GM20431 (cell line): ENCODE data around the gene SERPINE2.

Experiments used
- in situ Hi-C: fragments of 300-500 bp; cut with MseI, MboI; formaldehyde crosslinking; loops from one replicate; pipeline ENCODE4 v1.15.0; 2020; ENCODE audit warnings: low sequenced_read_pairs; ENCODE audit not compliant: unreplicated experiment

SERPINE2 gene

GRCh38 chr2:224055101-224055500 lies 16.0 kb upstream of the SERPINE2 start:
- in situ Hi-C loops = no loop called here

- in situ Hi-C loops = no loop called here
These were observed 7.7 kb upstream of the SERPINE2 start for GRCh38 chr2:224046752-224047151.

GRCh38 chr2:224042191-224042696 lies 3.2 kb upstream of the SERPINE2 start:
- in situ Hi-C loops = no loop called here

GRCh38 chr2:224041554-224041953 lies 2.5 kb upstream of the SERPINE2 start:
- in situ Hi-C loops = no loop called here

GRCh38 chr2:224040753-224041152 lies 1.7 kb upstream of the SERPINE2 start:
- in situ Hi-C loops = no loop called here

- in situ Hi-C loops = no loop called here
These were observed 819 bp upstream of the SERPINE2 start for GRCh38 chr2:224039770-224040440.

GRCh38 chr2:224038830-224039079 lies 331 bp downstream of the SERPINE2 start:
- in situ Hi-C loops = no loop called here

GRCh38 chr2:224038049-224038829 lies 847 bp downstream of the SERPINE2 start:
- in situ Hi-C loops = no loop called here

- in situ Hi-C loops = no loop called here
These were observed 2.2 kb downstream of the SERPINE2 start for GRCh38 chr2:224036731-224037361.

- in situ Hi-C loops = no loop called here
These were observed 5.1 kb downstream of the SERPINE2 start for GRCh38 chr2:224034017-224034416.

- in situ Hi-C loops = no loop called here
These were observed 5.5 kb downstream of the SERPINE2 start for GRCh38 chr2:224033601-224034000.

- in situ Hi-C loops = no loop called here
These were observed 6.8 kb downstream of the SERPINE2 start for GRCh38 chr2:224032283-224032682.

GRCh38 chr2:224031358-224031970 lies 7.6 kb downstream of the SERPINE2 start:
- in situ Hi-C loops = no loop called here

GRCh38 chr2:224030786-224031185 lies 8.3 kb downstream of the SERPINE2 start:
- in situ Hi-C loops = no loop called here

- in situ Hi-C loops = no loop called here
These were observed 9.2 kb downstream of the SERPINE2 start for GRCh38 chr2:224029876-224030275.

GRCh38 chr2:224027931-224028330 lies 11.2 kb downstream of the SERPINE2 start:
- in situ Hi-C loops = no loop called here

GRCh38 chr2:224027070-224027469 lies 12.0 kb downstream of the SERPINE2 start:
- in situ Hi-C loops = no loop called here

- in situ Hi-C loops = no loop called here
These were observed 13.2 kb downstream of the SERPINE2 start for GRCh38 chr2:224025874-224026273.

GRCh38 chr2:224024270-224024669 lies 14.8 kb downstream of the SERPINE2 start:
- in situ Hi-C loops = no loop called here

- in situ Hi-C loops = no loop called here
These were observed 15.9 kb downstream of the SERPINE2 start for GRCh38 chr2:224023188-224023587.

- in situ Hi-C loops = no loop called here
These were observed 16.6 kb downstream of the SERPINE2 start for GRCh38 chr2:224022486-224022885.
